GM18520 (cell line): ENCODE results near the gene SV2B.

Source experiments
- ATAC-seq: cut with Tn5 transposase; IDR thresholded peaks from one replicate; pipeline ENCODE4 v1.9.1; 2021; ENCODE audit not compliant: unreplicated experiment

SV2B gene

GRCh38 chr15:91186904-91187656 lies 87.0 kb downstream of the SV2B start:
- no peak for ATAC-seq

DNA sequence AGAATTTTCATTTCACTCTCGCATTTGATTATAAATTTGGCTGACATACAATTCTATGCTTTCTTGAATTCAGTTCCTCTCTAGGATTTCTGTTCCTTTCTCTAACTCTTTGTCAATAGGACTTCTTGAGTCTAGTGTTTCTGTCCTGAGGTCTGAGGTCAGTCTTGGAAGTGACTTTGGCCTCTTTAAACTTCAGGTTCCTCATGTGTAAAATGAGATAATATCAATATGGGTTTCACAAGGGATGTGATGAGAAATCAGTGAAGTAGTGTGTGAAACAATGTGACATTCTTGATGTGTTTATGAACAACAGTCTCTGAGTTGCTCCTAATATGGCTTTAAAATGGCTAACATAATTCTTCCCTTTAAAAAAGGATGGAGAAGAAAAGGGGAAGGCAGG lies 92.2 kb downstream of the SV2B start:
- ATAC-seq = no peak

DNA sequence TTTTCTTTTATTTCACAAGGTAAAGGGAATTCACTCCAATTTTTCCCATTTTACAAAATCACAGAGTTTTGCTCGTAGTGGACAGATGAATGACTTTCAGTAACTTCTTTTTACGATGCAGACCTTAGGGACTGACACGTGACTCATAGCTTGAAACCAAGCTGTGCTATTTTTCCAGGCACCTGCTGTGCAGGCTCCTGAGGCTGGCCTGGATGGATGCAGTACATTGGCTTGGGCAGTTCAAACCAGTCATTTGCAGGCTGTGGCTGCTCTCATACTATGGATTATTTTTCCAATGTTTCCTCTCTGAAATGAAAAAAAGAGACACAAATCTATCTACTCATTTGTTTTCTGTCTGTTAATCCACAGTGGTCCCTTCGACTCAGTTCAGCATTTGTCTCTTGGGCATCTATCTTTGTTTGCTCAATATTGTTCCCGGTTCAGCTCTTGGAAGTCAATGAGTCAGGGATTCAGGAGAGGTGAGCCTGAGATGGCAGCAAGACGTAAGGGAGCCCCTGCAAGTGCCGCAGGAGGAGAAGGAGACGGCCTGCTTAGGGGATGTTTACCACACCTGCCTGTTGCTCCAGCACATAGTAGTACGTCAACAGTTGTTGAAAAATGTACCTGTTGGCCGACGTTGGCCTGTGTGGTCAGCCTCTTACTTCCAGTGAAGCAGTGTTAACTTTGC lies 92.8 kb downstream of the SV2B start:
- no peak for ATAC-seq

GRCh38 chr15:91193378-91193720 lies 93.3 kb downstream of the SV2B start:
- ATAC-seq = no peak

DNA sequence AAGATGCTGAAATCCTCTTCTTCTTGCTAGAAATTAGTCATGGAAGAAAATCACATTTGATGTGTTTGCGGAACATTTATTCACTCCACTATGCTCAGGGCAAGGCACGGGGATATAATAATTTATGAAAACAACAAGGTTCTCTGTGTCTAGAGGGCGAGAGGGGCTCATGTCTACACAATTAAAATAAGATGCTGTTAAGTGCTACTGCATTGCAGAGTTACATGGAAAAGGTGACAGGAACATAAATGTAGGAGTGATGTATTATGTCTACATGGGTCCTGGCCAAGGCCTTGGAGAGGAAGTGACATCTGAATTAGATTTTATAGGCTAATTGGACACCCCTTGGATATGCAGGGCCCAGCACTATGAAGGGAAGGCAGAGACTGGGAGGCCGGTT lies 96.1 kb downstream of the SV2B start:
- ATAC-seq = no peak

- ATAC-seq = no peak
Measured at GRCh38 chr15:91196768-91197167, 96.7 kb downstream of the SV2B start.

DNA sequence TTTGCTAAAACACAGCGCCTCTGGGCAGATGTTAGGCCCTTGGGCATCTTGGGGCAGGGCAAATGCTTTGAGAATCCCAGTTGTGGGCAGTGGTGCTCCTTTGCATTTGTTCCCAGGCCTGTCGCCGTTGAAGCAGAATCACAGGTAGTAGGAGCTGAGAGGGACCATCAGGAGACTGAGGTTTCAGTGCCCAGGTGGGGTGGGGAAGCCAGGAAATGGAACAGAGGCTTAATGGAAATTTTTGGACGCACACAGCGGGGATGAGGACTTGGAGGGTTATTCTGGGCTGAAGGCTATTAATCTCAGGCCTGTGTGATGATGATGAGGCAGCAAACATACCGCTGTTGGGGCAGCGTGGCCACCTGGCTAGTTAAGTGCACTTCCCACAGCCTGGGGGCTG lies 99.5 kb downstream of the SV2B start:
- no peak for ATAC-seq

GRCh38 chr15:91200101-91200754 lies 100.2 kb downstream of the SV2B start:
- ATAC-seq = no peak

DNA sequence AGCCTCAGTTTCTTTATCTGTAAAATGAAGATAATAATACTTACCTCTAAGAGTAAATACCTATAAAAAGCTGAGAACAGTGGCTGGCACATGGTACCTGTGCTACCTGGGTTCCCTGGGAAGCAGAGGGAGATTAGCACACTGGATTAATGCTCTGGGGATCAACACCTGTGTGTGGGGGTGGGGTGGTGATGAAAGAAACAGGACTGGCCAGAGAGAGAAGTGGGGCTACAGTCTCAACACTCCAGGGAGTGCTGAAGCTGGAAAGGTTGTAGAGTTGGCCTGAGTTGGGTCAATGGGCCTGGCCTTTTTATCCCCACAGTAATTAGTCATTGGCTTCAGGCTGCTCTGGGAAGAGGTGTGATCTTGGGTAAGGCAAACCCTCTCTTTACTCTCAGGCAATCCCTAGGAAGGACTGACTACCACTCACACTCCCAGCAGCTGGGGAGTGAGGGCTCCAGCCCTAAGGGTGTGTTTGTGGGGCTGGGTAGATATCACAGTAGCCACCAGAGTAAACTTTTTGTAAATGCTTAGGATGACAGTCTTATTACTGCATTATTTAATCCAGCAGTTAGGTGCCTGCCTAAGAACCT lies 102.5 kb downstream of the SV2B start:
- no peak for ATAC-seq

DNA sequence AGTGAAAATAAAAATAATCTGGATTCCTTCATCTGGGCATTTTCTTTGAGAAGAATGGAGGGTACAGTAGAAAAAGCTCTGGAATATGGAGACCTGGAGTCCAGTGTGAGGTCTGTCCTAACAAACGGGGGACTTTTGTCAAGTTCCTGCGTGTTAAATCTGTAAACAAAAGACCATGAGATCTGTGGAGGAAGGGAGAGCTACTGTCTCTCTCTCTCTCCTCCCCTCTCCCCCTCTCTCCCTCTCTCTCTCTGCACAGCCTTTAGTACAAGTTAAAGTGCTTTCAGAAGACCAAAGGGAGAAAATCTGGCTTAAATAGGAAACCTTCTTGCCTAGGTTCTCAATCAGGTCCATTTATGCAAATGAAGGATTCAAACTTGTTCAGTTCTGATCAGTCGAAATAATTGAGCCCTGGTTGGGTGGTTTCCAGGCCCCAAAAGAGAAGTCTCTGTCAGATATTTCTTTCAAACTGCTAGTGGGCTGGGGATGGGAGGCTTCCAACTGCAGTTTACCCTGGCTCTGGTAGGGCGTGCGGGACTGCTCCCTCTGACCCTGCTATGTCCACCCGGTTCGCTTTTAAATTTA lies 103.7 kb downstream of the SV2B start:
- no peak for ATAC-seq

- ATAC-seq = no peak
Measured at GRCh38 chr15:91208371-91208770, 108.3 kb downstream of the SV2B start.

GRCh38 chr15:91209318-91209717 lies 109.3 kb downstream of the SV2B start:
- no peak for ATAC-seq

DNA sequence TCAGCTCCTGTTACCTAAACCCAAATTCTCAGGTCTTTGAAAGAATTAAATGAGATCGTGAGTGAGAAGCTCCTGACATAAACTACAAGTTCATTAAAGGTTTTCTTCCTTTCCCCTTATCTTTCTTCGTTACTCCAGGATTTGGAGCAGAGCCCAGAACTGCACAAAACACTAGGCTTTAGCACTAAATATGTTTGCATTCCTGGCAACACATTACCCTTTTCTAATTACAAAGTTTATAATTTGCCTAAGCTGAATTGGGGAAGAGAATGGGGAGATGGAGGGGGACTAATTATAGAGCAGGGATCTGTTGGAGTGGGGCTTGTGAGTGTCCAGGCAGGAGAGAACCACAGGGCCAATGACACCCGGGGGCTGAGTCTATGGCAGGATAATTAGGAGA lies 109.7 kb downstream of the SV2B start:
- no peak for ATAC-seq

DNA sequence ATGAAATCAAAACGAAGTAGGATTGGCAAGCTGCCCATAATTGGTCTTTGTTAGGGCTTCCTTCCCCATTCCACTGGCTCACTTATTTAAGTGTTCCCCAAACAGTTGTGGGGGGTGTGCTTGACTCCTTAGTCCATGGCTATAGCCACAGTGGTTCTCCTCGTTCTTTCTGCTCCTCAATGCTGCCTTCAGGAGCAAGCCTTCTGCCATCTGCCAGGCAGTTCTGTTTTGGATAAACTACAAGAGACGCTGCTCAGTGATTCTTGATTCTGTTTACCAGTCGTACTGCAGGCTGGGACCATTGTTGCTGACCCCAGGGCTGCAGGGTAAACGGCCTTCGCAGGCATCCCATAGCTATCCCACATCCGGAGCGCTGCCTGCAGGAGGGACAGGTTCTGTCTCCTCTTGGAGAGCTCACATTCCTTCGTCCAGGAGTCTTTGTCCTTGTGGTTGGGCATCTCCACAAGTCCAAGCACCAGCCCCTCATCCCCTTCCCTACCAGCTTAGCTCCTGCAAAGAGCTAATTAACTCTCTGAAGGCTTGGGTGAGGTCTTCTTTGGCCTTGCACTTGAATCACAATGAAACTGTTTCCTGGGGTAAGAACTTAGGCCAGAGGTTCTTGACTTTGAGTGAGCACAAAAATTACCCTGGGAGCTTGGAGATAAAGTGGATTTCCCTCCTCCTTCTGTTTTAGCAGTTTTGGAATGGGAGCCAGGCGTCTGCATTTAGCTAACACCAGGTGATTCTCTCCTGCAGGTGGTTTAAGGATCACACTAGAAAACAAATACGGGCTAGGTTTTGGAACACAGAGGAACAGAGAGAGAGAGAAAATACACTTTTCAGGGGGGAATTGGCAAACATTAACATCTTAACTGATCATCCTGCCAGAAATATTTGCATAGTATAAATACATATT lies 114.9 kb downstream of the SV2B start:
- no peak for ATAC-seq

DNA sequence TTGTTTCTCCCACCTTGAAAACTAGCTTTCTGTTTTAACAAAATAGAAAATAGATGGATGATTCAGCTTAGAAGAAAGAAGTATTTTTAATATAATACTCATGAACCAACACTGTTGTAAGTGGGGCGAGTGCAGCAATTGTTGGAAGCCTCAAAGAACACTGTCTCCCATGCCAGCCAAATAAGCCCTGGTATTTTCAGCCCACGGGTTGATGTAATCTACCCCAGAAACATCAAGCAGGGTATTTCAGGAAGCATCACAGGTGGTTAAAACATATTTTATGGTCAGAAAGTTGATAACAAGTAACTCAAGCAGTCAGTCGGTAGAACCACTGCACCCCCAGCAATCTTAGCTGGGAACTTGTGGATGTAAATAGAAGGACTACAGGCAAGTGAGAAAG lies 115.9 kb downstream of the SV2B start:
- no peak for ATAC-seq

DNA sequence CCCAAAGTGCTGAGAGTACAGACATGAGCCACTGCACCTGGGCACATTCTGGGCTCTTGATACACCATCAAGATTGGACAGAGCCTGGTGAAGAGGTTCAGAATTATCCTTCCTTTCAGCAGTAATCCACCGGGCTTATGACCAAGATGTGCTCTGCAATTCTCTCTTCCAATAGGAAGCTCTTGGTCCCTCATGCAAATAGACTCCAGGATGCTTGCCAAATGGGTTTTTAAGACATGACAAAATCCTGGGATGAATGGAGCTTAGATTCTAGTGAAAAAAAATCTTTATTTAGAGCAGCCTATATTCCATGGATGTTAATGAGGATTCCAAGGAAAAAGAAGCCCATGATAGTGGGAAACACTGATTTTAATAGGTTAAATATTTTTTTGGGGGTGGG lies 119.1 kb downstream of the SV2B start:
- ATAC-seq = no peak

DNA sequence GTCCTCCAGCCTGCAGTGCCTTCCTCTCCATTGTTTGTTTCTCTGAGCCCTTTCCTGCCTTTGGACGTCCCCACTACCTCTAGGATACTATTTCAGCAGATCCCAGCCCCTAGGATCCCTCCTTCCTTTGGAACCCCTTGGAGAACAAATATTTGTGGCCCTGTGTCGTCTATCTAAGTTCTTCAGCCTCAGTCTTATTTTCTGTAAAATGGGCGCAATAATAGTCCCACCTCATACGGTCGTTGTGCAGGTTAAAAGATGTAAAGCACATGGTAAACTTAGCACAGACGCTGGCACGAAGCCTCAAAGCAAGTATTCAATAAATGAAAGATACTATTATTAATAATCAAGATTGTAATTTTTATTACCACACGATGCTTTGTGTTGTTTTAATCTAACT lies 122.0 kb downstream of the SV2B start:
- ATAC-seq = no peak

GRCh38 chr15:91223863-91224262 lies 123.8 kb downstream of the SV2B start:
- ATAC-seq = no peak

- no peak for ATAC-seq
Measured at GRCh38 chr15:91224755-91225380, 124.8 kb downstream of the SV2B start.

DNA sequence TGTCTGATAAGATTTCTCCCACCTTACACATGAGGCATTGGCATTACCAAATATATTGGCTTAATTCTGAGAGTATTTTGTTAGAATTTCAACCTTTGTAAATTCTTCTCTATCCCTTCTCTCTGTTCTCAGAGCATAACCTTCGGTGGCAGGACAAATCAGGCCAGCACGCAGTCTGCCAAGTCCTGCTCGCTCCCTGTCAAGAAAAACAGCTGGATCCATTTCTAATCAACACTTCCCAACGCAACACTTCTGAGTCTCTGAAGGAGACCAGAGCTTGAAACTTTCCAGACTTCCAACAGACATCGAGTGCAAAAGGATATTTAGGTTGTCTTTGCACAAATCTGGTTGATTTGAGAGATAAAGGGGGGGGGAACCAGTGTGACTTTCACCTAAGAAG lies 125.7 kb downstream of the SV2B start:
- no peak for ATAC-seq
